D721Med (cell line): Measurements from ENCODE around the gene SULT1E1.

Experiments used
- DNase-seq: peaks from one replicate; pipeline ENCODE4 v3.0.0; 2011; ENCODE audit warnings: low spot score; ENCODE audit not compliant: insufficient read length
- FAIRE-seq: peaks from 2 replicates; lab custom pipeline; 2011; peaks lifted over from hg19 to GRCh38; lab: Jason Lieb, UNC
- CTCF ChIP-seq: IDR thresholded peaks from 2 replicates; pipeline ENCODE4 v1.5.1; 2012; ENCODE audit warnings: mild to moderate bottlenecking, control low read depth; ENCODE audit not compliant: insufficient read depth; ENCODE audit errors: missing control alignments

SULT1E1 gene

GRCh38 chr4:69849297-69849696 is 10.6 kb downstream of the SULT1E1 start:
- TF ChIP-seq CTCF: no peak
- FAIRE-seq (no peak), DNase-seq (no peak)

GRCh38 chr4:69848028-69848427 is 11.9 kb downstream of the SULT1E1 start:
- FAIRE-seq (no peak), DNase-seq (no peak)
- TF ChIP-seq CTCF: no peak

GRCh38 chr4:69843932-69844331 is 16.0 kb downstream of the SULT1E1 start:
- no peak for TF ChIP-seq CTCF
- FAIRE-seq (no peak), DNase-seq (no peak)

- FAIRE-seq: no peak
These were observed 16.6 kb downstream of the SULT1E1 start for GRCh38 chr4:69843301-69843700.

GRCh38 chr4:69838977-69839376 is 21.0 kb downstream of the SULT1E1 start:
- DNase-seq: no peak
- no peak for TF ChIP-seq CTCF
- no peak for FAIRE-seq

More at GRCh38 chr4:69843301-69843700, 16.6 kb downstream of the SULT1E1 start:
- no peak for DNase-seq
- TF ChIP-seq CTCF: no peak

- FAIRE-seq (no peak), DNase-seq (no peak)
These were observed 23.7 kb downstream of the SULT1E1 start for GRCh38 chr4:69836287-69836686.

More at GRCh38 chr4:69836287-69836686, 23.7 kb downstream of the SULT1E1 start:
- TF ChIP-seq CTCF: no peak
